ENCODE measurements around the gene CDKN1C. TPM values are rescaled to one million over a fixed set of nuclear protein-coding genes. Genes with fewer than 3 reads are reported as not detected.

CDKN1C gene
- total RNA-seq, 1 donor from 2014 or later: 1.4 TPM

DNA sequence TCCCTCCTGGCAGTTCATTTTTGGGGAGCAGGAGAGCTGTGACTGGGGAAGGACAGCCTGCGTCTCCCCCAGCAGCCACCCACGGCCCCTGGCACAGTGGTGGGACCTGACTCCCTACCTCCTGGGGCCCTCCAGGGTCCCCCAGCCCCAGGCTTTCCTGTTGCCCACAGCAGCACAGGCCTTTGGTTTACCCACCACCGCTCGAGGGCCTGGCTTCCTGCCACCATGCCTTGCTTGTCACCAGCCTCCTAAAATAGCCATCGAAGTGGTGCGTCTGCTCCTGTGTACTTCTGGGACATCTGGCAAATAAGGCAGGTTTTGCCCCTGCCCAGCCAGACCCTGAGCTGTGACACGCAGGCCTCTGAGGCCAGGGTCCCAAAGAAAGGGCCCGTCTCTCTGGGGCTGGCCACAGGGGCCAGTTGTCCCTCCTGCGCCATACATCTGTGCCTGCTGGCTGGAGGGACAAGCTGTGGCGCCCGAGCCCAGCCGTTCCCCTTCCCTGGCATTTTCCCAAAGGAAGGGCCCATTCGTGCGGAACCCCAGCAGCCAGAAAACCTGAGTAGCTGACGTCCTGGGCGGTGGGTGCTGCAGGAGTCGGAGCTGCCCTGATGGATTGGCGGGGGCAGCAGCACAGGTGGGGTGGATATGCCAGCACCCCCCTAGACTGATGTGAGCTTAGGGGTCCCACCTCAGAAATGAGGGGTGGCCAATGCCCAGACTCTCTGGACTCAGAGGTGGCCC lies 29.1 kb upstream of the CDKN1C start:
- ChIA-PET POLR2A (interaction anchor here (0.6 kb wide), 1 partner anchor 50 kb away, joined by 3 read pairs; no protein-coding TSS in a partner anchor), CTCF (no interaction called here)
- H3K4me3 Mint-ChIP-seq: no peak overlapping the region
- no peak for ATAC-seq (ENCODE audit: low read depth)
- no peaks in the 10 kb centered on the region for H3K36me3 Mint-ChIP-seq (ENCODE audit: low read depth)
- H3K9me3 Mint-ChIP-seq: no peaks in the 10 kb centered on the region
- H3K27me3 Mint-ChIP-seq: no peaks in the 10 kb centered on the region
- H3K27ac Mint-ChIP-seq: no peak overlapping the region
- intact Hi-C loops (cut with micrococcal nuclease): no loop called here
- H3K4me1 Mint-ChIP-seq: peaks cover 12% of the 10 kb centered on the region
- TF ChIP-seq, protein P1, sequence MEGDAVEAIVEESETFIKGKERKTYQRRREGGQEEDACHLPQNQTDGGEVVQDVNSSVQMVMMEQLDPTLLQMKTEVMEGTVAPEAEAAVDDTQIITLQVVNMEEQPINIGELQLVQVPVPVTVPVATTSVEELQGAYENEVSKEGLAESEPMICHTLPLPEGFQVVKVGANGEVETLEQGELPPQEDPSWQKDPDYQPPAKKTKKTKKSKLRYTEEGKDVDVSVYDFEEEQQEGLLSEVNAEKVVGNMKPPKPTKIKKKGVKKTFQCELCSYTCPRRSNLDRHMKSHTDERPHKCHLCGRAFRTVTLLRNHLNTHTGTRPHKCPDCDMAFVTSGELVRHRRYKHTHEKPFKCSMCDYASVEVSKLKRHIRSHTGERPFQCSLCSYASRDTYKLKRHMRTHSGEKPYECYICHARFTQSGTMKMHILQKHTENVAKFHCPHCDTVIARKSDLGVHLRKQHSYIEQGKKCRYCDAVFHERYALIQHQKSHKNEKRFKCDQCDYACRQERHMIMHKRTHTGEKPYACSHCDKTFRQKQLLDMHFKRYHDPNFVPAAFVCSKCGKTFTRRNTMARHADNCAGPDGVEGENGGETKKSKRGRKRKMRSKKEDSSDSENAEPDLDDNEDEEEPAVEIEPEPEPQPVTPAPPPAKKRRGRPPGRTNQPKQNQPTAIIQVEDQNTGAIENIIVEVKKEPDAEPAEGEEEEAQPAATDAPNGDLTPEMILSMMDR (IDR thresholded peaks at IDR 0.05): no peak
- no peak for DNase-seq

GRCh38 chr11:2913776-2914175 lies 28.2 kb upstream of the CDKN1C start:
- Mint-ChIP-seq H3K9me3 (no peaks in the 10 kb centered on the region), H3K36me3 (ENCODE audit: low read depth) (no peaks in the 10 kb centered on the region), H3K27me3 (no peaks in the 10 kb centered on the region), H3K27ac (no peak overlapping the region), H3K4me3 (no peak overlapping the region), H3K4me1 (peaks cover 12% of the 10 kb centered on the region)
- CTCF ChIA-PET: no interaction called here
- DNase-seq (no peak), ATAC-seq (ENCODE audit: low read depth) (no peak)
- TF ChIP-seq, protein P1 (IDR thresholded peaks at IDR 0.05): no peak
- intact Hi-C loops (cut with micrococcal nuclease): no loop called here
- POLR2A ChIA-PET: interaction anchor here (1.0 kb wide), 1 partner anchor 12 kb away, joined by 3 read pairs; a partner anchor contains a TSS

- ChIA-PET POLR2A (interaction anchor here (1.0 kb wide), 1 partner anchor 11 kb away, joined by 3 read pairs; a partner anchor contains a TSS), CTCF (no interaction called here)
- TF ChIP-seq, protein P1 (IDR thresholded peaks at IDR 0.05): no peak
- ATAC-seq (ENCODE audit: low read depth) (no peak), DNase-seq (no peak)
- Mint-ChIP-seq H3K4me1 (peaks cover 12% of the 10 kb centered on the region), H3K27me3 (no peaks in the 10 kb centered on the region), H3K4me3 (no peak overlapping the region), H3K27ac (no peak overlapping the region), H3K36me3 (ENCODE audit: low read depth) (no peaks in the 10 kb centered on the region), H3K9me3 (no peaks in the 10 kb centered on the region)
- intact Hi-C loops (cut with micrococcal nuclease): no loop called here
Observed at GRCh38 chr11:2913019-2913431, 27.4 kb upstream of the CDKN1C start.

- Mint-ChIP-seq H3K27me3 (no peaks in the 10 kb centered on the region), H3K36me3 (ENCODE audit: low read depth) (no peaks in the 10 kb centered on the region), H3K4me3 (no peak overlapping the region), H3K4me1 (peaks cover 12% of the 10 kb centered on the region), H3K9me3 (no peaks in the 10 kb centered on the region), H3K27ac (no peak overlapping the region)
- intact Hi-C loops (cut with micrococcal nuclease): no loop called here
- DNase-seq: no peak
- no peak for ATAC-seq (ENCODE audit: low read depth)
- POLR2A ChIA-PET: no interaction called here
- TF ChIP-seq, protein P1 (IDR thresholded peaks at IDR 0.05): no peak
- CTCF ChIA-PET: no interaction called here
Observed at GRCh38 chr11:2912498-2912897, 26.9 kb upstream of the CDKN1C start.

- no peaks in the 10 kb centered on the region for H3K9me3 Mint-ChIP-seq
- H3K27me3 Mint-ChIP-seq: no peaks in the 10 kb centered on the region
- peaks cover 12% of the 10 kb centered on the region for H3K4me1 Mint-ChIP-seq
- no peak overlapping the region for H3K27ac Mint-ChIP-seq
- DNase-seq (no peak), ATAC-seq (ENCODE audit: low read depth) (no peak)
- POLR2A ChIA-PET: no interaction called here
- intact Hi-C loops (cut with micrococcal nuclease): no loop called here
- CTCF ChIA-PET: no interaction called here
- H3K36me3 Mint-ChIP-seq (ENCODE audit: low read depth): no peaks in the 10 kb centered on the region
- TF ChIP-seq, protein P1 (IDR thresholded peaks at IDR 0.05): no peak
- no peak overlapping the region for H3K4me3 Mint-ChIP-seq
Observed at GRCh38 chr11:2911785-2912391, 26.3 kb upstream of the CDKN1C start.

All from activated B cell treated with CpG ODN at 0.5 μM for 24 hours (primary cell).